Peyer's patch (tissue), 4 donors: ENCODE results near the gene ATP8A1. TPM values are rescaled to one million over a fixed set of nuclear protein-coding genes. Genes with fewer than 3 reads are reported as not detected.

Experiments
- DNase-seq, 3 donors: peaks; one replicate each; pipeline ENCODE4 v3.0.0-alpha.2; 2017 to 2019
- H3K27ac ChIP-seq, 4 donors: fragments of 200-600 bp; sonication (generic); one replicate each; pipeline ENCODE4 v1.5.1; 2016 to 2019
- H3K27me3 ChIP-seq, 2 donors: fragments of 200-600 bp; sonication (generic); one replicate each; pipeline ENCODE4 v1.5.1; 2019
- H3K36me3 ChIP-seq, 3 donors: fragments of 200-600 bp; sonication (generic); one replicate each; pipeline ENCODE4 v1.5.1; 2016 to 2019
- H3K4me1 ChIP-seq, 4 donors: fragments of 200-600 bp; sonication (generic); one replicate each; pipeline ENCODE4 v1.5.1; 2016 to 2019
- H3K4me3 ChIP-seq, 4 donors: fragments of 200-600 bp; sonication (generic); 1 replicate in 3 of 4; 2 replicates in 1 of 4; pipeline ENCODE4 v1.5.1; 2016 to 2019; ENCODE audit warnings: mild to moderate bottlenecking in 1 of 4
- H3K9me3 ChIP-seq, 4 donors: fragments of 200-600 bp; sonication (generic); one replicate each; pipeline ENCODE4 v1.5.1; 2016 to 2019; ENCODE audit warnings: mild to moderate bottlenecking in 1 of 4
- POLR2A ChIP-seq, 2 donors: fragments of 450-650 bp; IDR thresholded peaks; one replicate each; pipeline ENCODE4 v1.5.1; 2017; ENCODE audit warnings: antibody characterized with exemption in 2 of 2, mild to moderate bottlenecking in 2 of 2, moderate library complexity in 2 of 2
- total RNA-seq, 4 donors: library from RNA; depleted of rRNA; stranded (reverse); fragments of >200 nt; gene quantifications; one replicate each; pipeline ENCODE4 v1.1.0, GENCODE V29; 2016
- TF ChIP-seq, protein P1 (sequence below), 6 experiments: fragments of 450-650 bp in 4 of 6; fragments of 200-600 bp in 2 of 6; sonication (generic) in 1 of 6; IDR thresholded peaks; one replicate each; pipeline ENCODE4 v1.5.1; 2017 to 2019; ENCODE audit warnings: antibody characterized with exemption in 6 of 6, mild to moderate bottlenecking in 3 of 6, moderate library complexity in 1 of 6

ATP8A1 gene
- total RNA-seq, 4 donors from 2014 or later = 71.0 to 172 (median 158) TPM

DNA sequence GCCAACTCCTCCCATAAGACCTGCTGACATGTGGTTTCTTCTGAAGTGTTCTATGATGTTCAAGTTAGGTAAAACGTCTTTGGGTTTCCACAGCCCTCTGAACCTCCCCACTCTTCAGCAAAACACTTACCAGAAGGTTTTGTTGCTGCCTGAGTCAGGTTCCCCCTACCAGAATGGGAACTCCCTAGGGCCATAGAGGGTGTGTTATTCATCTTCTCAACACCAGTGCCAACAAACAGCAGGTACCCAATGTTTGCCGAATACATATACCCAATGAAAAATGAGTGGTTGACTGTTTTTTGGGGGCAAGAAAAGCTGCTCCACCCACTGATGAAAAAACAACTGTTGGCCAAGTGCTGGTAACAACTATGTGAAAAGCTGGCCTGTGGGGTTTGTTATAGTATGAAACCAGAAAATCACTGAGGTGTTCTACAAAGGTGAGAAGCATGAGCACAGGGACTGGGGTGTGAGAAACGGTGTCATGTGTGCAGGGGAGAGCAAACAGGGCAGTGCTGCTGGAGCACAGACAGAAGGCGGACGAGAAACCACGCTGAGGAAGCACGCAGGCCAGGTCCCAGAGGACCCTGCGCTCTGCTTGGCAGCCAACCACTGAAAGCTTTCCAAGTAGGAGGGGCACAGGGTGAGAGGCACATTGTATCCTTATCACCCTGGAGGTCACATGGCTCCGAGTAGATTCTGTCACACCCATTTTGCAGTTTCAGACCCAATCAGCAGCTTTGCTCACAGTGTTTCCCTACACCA is 28.8 kb downstream of the ATP8A1 start:
- no peak for TF ChIP-seq POLR2A (IDR thresholded peaks at IDR 0.05)
- TF ChIP-seq, protein P1, sequence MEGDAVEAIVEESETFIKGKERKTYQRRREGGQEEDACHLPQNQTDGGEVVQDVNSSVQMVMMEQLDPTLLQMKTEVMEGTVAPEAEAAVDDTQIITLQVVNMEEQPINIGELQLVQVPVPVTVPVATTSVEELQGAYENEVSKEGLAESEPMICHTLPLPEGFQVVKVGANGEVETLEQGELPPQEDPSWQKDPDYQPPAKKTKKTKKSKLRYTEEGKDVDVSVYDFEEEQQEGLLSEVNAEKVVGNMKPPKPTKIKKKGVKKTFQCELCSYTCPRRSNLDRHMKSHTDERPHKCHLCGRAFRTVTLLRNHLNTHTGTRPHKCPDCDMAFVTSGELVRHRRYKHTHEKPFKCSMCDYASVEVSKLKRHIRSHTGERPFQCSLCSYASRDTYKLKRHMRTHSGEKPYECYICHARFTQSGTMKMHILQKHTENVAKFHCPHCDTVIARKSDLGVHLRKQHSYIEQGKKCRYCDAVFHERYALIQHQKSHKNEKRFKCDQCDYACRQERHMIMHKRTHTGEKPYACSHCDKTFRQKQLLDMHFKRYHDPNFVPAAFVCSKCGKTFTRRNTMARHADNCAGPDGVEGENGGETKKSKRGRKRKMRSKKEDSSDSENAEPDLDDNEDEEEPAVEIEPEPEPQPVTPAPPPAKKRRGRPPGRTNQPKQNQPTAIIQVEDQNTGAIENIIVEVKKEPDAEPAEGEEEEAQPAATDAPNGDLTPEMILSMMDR (IDR thresholded peaks at IDR 0.05) = no peak
- no peaks in the 10 kb centered on the region for H3K36me3 ChIP-seq
- peak overlapping the region in 3 of 4 donors; percentile 56 to 81 (median 65) for H3K27ac ChIP-seq
- H3K9me3 ChIP-seq = no peaks in the 10 kb centered on the region
- DNase-seq = peak in 2 of 3 donors; percentile 71 to 80
- no peaks in the 10 kb centered on the region for H3K27me3 ChIP-seq
- peaks cover 0 to 18% (median 0%) of the 10 kb centered on the region in 4 donors for H3K4me1 ChIP-seq
- H3K4me3 ChIP-seq = no peak overlapping the region

DNA sequence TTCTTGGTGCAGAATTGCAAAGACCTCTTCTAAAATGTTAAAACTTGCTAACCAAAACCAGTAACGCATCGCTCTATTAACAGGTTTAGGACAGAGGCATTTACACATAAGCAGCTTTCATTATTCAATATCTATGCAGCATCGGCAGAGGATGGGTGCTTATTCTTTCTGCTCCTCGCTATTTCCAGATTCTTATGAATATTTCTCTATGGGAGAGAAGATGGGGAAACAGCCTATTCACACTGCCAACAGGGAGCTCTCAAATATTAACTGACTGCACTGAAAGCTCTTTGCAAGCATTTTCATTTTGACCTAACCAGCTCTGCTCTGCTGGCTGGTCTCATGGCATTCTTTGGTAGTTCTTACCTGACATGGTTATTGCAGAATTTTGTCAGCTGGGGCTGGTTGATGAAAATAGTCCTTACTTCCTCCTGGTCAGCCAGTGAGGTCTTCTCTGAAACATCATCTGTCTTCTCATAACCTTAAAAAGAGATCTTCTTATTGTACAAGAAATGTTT is 30.2 kb downstream of the ATP8A1 start:
- Histone ChIP-seq H3K4me1 (peaks cover 0 to 18% (median 0%) of the 10 kb centered on the region in 4 donors), H3K27me3 (no peaks in the 10 kb centered on the region), H3K36me3 (no peaks in the 10 kb centered on the region), H3K4me3 (no peak overlapping the region), H3K9me3 (no peaks in the 10 kb centered on the region), H3K27ac (no peak overlapping the region)
- DNase-seq = no peak
- TF ChIP-seq, protein P1 (IDR thresholded peaks at IDR 0.05) = no peak
- TF ChIP-seq POLR2A (IDR thresholded peaks at IDR 0.05) = no peak

DNA sequence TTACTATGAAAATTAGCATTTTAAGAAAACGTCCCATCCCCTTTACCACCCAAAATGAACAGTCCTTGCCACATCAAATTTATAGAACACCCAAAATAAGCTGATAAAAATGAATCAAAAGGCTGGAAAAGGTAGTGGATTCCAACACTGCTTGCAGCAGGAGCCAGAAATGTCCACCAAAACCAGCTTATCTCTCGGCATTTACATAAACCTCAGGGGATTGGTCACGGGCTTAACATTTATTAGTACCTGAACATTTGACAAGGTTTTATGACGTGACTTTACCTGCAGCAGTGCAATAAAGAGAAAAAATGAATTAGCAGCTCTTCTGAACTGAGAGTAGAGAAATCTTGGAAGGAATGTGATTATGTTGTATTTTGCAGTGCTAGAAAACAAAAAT is 31.6 kb downstream of the ATP8A1 start:
- TF ChIP-seq, protein P1 (IDR thresholded peaks at IDR 0.05) = no peak
- TF ChIP-seq POLR2A (IDR thresholded peaks at IDR 0.05) = no peak
- DNase-seq = no peak
- peak overlapping the region in 1 of 4 donors; percentile 12 for H3K27ac ChIP-seq
- no peaks in the 10 kb centered on the region for H3K36me3 ChIP-seq
- H3K27me3 ChIP-seq = no peaks in the 10 kb centered on the region
- no peak overlapping the region for H3K4me3 ChIP-seq
- H3K4me1 ChIP-seq = peaks cover 0 to 18% (median 0%) of the 10 kb centered on the region in 4 donors
- H3K9me3 ChIP-seq = no peaks in the 10 kb centered on the region

DNA sequence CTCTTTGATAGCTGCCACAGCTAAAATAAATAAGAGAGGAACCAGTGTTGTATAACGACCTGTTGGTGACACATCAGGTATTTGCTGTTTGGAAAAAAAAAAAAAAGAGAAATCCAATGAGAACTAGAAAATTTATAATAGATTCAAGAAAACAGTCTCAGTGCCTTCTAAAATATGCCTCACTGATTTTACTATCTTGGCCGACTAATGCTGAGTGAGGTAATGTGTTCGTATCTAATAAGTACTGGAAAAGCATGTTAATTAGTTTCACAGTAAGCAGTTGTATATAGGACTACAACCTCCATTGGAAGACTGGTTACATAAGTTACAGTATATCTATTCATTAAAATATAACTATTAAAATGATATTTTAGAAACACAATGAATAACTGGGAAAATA is 32.4 kb downstream of the ATP8A1 start:
- H3K36me3 ChIP-seq = no peaks in the 10 kb centered on the region
- H3K27me3 ChIP-seq = no peaks in the 10 kb centered on the region
- DNase-seq = no peak
- no peak overlapping the region for H3K27ac ChIP-seq
- H3K4me3 ChIP-seq = no peak overlapping the region
- H3K4me1 ChIP-seq = peaks cover 0 to 18% (median 0%) of the 10 kb centered on the region in 4 donors
- TF ChIP-seq, protein P1 (IDR thresholded peaks at IDR 0.05) = no peak
- TF ChIP-seq POLR2A (IDR thresholded peaks at IDR 0.05) = no peak
- no peaks in the 10 kb centered on the region for H3K9me3 ChIP-seq

DNA sequence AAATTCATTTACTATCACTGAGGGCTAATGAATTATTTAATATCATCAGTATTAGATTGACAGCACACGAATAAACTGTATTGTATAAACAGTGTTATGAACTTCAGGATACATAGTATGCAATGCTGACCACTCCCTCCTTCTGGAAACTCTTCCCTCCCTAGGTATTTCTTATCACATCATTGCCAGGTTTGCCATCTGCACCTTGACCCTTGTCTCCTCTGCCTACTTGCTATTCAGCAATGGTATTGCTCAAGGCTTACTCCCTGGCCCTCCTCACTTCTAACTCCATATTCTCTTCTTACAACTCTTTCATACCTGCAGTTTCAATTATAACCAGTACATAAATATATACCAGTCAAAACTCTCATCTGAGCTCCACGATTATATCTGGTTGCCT is 38.9 kb downstream of the ATP8A1 start:
- H3K27ac ChIP-seq = peak overlapping the region in 2 of 4 donors; percentile 48 to 79
- TF ChIP-seq POLR2A (IDR thresholded peaks at IDR 0.05) = no peak
- TF ChIP-seq, protein P1 (IDR thresholded peaks at IDR 0.05) = peak in 1 of 6 experiments; percentile 2
- H3K4me1 ChIP-seq = peaks cover 0 to 9% (median 0%) of the 10 kb centered on the region in 4 donors
- peaks cover 0 to 5% (median 0%) of the 10 kb centered on the region in 3 donors for H3K36me3 ChIP-seq
- peak in 1 of 3 donors; percentile 77 for DNase-seq
- no peaks in the 10 kb centered on the region for H3K27me3 ChIP-seq
- no peaks in the 10 kb centered on the region for H3K9me3 ChIP-seq
- H3K4me3 ChIP-seq = no peak overlapping the region
